HTERT RPE-1 (cell line): ENCODE results near the gene TGM3.

Experiments used
- in situ Hi-C: fragments of 300-500 bp; cut with MboI; formaldehyde crosslinking; loops from 4 replicates; pipeline ENCODE4 v1.14.3; 2020; ENCODE audit warnings: low sequenced_read_pairs

TGM3 gene

DNA sequence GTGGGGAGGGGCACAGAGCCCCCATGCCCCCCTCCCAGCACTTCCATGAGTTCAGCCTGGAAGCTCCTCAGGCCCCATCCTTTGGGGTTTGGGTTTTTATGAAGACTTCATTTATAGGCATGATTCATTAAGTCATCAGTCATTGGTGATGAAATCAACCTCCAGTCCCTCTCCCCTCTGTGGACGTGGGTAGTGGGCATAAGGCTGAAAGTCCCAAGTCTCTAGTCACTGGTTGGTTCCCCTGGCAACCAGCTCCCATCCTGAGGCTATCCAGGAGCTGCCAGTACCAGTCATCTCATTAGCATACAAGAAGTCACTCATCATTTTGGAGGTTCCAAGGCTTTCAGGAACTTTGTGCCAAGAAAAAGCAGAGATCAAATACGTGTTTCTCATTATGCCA, 9.2 kb downstream of the TGM3 start:
- in situ Hi-C loops, result no loop called here

DNA sequence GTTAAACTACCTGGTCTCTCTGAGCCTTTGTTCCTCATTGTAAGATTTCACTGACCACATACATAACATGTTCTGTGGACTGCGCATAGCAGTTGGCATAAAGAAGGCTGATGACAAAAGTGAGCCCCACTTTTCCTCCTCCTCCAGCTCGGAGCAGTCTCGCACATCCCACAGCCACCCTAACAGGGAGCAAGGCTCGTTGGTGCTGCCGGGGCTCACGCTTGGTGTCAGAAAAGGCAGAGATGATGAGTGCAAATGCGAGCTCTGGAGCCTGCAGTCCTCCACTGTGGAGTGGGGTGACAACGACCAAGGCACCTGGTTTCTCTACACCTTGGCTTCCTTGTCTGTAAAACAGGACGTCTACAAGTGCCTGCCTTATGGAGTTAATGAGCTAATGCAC, 9.7 kb downstream of the TGM3 start:
- in situ Hi-C loops, result no loop called here

DNA sequence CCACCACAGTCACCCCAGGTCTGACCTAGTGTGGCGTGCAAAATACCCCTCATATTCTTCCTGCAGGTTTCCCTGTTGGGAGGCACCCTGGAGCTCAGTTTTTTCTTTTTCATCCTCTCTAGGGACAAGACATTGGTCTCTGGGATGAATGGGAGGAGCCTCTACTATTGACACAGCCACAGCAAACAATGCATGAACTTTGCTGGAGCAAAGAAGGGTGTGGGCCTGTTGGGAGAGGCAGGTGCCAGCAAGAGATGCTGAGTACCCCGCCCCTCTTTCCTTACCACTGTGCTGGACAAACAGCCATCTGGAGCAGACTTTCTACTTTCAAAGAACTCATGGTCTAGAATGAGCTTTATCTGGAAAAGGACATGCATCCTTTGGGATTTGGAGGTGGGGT, 10.1 kb downstream of the TGM3 start:
- in situ Hi-C loops, result no loop called here

DNA sequence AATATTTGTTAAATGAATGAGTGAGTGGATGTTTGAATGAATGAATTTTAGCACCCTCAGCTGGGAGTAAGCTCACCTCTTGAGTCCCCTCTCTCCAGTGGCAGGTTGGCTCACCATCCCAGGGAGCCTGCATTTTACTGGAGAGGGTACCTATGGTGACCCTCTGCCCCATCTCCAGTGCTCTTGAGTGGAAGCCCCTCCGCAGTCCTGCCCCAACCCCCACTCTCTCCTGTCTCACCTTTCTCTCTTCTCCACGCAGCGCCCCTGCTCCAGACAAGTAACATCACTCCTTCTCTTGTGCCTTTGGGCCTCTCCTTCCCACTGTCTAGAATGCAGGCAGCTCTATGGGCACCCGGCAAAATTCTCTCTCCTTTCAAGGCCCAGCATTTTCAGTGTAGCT, 11.3 kb downstream of the TGM3 start:
- in situ Hi-C loops, result no loop called here

DNA sequence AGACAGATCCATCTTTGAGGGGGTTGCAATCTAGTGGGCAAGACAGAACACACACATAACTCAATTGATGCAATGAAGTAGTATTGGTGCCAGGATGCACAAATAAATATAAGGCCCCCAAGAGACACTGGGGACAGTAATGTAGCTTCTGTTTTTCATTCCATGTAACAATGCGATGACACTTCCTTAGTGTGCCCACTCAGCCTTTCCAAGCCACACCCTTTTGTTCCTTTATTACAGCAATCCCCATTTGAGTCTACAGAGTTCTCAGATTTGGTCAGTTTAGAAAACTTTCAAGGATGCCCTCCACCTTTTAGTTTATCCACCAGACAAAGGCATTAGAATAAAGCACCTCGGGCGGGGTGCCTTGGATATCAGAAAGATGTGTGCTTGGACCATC, 15.5 kb downstream of the TGM3 start:
- in situ Hi-C loops, result no loop called here

DNA sequence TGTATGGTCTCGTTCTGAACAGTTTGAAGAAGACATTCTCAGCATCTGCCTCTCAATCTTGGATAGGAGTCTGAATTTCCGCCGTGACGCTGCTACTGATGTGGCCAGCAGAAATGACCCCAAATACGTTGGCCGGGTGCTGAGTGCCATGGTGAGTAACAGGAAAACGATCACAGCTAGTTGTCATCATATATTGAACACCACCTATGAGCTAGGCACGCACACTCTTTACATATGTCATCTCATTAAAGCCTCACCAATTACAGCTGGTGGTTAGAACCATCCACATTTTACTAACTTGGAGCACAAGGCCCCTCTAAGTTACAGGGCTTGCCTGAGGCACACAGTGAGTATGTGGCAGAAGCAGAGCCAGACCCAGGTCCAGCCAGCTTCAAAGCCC, 17.1 kb downstream of the TGM3 start:
- in situ Hi-C loops, result no loop called here

DNA sequence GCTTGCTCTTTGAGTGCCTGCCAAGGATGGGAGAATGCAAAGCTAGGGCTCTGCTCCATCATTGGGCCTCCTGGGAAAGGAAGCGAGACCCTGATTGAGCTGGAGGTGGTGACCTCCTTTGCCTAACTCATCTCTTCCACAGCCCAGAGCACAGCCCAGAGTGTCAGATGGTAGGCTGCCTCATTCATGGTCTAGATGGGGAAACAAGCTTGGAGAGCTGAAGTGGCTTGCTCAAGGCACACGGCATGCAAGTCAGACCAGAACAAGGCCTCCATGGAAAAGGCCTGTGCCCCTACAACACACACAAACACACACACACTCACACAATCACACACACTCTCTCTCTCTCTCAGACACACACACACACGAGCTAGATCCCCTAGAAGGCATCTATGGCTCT, 17.5 kb downstream of the TGM3 start:
- in situ Hi-C loops, result no loop called here

DNA sequence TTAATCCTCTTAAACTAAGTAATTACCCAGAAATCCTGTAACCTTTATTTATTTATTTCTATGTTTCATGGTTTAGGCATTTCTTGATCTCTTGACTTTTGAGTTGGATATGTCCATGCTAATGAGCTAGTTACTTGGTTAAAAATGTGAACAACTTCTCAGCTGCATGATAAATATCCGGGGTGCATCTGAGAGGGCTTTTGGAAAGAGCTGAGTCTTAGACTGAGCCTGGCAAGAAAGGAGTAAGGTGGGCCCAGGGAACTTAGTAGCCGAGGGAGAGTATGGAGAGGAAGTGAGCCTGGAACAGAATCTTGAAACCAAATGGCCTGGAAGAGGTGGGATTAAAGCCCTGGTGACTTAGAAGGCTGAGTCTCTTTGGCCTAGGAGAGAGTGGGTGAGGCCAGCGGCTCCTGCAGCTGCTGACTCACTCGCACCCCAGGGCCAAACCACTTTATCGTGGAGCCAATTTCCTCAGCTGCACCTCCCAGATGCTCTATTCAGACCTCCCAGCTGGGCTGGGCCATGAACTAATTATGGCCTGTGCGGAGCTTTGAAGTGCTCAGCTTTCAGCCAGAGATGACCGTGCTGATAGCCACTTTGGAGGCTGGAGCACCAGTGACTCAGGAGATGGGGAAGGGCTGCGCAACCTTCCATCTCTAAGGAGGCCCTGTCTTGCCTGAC, 19.1 kb downstream of the TGM3 start:
- in situ Hi-C loops, result no loop called here

DNA sequence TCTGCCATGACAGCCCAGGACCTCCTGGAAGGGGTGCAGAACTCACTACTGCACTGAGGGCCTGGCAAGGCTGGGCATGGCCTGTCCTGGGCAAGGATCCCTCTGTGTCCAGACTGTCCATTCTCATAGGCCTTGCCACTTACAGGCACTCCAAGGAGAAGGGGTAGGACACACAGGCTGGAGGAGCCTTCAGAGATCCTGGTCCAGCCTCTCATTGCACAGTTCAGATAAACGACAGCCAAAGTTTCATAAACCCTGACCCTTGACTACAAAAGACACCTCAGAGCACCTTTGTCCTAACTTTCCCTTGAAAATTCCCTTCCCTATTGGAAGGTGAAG, 19.6 kb downstream of the TGM3 start:
- in situ Hi-C loops, result no loop called here

DNA sequence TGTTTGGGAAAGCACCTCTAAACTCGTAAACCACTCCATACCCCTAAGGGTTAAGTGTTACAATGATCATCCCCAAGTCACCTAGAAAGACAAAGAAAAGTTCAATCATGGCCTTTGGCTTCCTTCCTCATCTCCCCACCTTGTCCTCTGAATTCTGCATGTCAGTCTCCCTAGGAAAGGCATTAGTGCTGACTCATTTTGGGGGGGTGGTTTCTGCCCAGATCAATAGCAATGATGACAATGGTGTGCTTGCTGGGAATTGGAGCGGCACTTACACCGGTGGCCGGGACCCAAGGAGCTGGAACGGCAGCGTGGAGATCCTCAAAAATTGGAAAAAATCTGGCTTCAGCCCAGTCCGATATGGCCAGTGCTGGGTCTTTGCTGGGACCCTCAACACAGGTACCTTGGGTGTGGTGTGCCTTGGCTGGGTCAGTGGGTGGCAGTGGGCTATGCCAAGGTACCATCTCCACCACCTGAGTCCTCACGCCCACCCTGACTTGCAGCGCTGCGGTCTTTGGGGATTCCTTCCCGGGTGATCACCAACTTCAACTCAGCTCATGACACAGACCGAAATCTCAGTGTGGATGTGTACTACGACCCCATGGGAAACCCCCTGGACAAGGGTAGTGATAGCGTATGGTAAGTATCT, 21.2 kb downstream of the TGM3 start:
- in situ Hi-C loops, result no loop called here

DNA sequence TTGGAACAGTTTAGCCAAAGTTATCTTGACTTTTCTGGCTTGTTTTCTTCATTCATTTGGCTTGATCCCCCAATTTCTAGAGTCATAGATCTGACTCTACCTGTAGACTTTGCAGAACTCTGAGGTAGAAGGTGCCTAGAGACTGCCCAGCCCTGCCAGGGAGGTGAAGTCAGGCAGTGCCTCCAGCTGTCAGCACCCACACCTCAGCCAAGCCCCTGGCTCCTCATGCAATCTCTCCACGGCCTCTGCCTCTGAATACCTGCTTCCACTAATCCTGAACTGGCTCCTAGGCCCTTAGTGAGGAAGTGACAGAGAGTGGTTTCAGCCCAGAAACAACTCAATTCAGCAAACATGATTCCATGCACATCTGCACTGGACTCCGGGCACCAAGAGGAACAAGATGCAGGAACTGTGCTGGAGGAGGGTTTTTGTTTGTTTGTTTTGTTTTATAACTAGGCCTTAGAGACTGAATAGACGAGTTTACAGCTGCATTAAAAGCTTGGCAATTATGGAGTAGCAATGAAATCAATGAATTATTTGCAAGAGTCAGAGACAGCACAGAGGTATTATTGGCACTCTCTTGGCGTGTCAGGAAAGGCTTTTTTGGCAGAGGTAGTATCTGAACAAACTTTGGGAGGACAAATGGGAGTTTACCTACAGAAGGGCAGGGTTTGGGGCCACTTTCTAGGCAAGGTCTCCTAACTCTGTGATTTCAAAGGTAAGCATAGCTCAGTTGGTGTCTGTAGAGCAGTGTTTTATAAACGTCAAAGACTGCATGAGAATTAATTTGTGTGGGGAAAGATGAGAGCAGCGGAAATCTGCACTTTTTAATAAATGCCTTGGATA, 25.2 kb downstream of the TGM3 start:
- in situ Hi-C loops, result no loop called here

DNA sequence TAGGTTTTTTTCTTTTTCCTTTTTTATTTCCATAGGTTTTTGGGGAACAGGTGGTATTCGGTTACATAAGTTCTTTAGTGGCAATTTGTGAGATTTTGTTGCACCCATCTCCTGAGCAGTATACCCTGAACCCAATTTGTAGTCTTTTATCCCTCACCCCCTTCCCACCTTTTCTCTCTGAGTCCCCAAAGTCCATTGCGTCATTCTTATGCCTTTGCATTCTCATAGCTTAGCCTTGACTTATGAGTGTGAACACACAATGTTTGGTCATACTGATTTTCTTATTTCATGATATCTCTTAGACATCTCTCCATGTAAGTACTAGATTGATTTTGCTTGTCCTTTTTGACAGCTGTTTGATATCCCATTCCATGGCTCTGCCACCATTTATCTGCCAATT, 27.2 kb downstream of the TGM3 start:
- in situ Hi-C loops, result no loop called here

DNA sequence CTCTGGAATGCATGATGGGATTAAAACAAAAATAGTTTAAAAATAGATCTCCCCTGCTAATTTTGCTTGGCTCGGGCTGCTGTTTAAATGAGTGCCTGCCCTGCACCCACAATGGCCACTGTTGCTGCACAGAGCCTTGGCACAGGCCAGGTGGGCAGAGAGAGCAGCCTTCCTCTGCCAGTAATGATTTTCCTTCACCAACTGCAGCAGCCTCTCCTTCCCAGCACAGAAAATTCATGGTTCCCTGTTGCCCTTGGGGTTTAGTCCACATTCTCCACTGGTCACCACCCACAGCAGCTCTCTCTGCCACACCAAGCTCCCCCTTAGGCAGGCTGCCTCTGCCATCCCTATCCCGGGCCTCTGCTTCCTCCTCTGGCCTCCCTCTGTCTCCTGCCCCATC, 30.2 kb downstream of the TGM3 start:
- in situ Hi-C loops, result no loop called here

DNA sequence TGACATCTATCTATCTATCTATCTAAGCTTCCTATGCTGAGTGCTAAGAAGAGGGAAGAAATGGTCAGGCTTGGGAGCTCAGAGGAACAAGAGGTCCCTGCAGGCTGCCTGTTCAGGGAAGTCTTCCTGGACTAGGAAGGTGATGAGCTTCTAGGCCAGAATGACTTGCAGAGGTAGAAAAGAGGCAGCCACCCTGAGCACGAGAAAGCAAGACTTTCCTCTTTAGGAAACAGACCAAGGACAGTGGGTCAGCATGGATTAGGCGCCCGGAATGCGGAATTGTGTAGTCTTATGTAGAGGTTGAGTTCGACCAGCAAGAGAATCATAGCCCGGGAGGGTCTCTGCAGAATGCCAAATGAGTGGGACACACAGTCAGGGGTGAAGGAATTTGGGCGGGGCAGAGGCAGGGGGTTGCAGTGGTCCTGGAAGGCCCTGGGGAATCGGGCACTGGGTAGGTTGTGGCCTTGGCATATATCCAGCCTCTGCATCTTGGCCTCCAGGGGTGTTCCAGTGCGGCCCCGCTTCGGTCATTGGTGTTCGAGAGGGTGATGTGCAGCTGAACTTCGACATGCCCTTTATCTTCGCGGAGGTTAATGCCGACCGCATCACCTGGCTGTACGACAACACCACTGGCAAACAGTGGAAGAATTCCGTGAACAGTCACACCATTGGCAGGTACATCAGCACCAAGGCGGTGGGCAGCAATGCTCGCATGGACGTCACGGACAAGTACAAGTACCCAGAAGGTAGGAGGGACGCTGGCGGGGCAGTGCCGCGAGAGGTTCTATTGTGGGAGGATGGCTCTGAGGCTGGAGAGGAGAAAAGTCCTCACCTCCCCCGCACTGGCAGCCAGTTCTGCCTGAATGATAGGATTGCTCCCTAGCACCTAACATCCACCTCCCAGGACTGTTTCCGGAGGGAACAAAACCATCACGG, 32.1 kb downstream of the TGM3 start:
- in situ Hi-C loops, result no loop called here

DNA sequence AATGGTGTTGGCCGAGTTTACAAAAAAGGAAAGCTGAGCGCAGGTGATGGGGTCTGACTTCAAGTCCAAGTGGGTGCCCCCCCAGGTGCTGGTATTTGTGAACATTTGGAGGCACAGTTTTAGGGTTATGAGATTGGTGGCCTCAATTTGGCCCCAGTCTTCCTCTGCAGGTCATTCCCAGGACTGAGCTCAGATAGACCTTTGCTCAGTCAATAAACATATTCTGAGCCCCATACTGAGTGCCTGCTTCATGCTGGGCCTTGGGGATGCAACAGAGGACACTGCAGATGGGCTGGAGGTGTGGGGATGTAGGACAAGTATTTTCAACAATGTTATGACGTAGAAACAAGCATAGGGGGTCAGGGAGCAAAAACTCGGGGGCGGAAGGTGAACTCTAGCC, 33.5 kb downstream of the TGM3 start:
- in situ Hi-C loops, result no loop called here

DNA sequence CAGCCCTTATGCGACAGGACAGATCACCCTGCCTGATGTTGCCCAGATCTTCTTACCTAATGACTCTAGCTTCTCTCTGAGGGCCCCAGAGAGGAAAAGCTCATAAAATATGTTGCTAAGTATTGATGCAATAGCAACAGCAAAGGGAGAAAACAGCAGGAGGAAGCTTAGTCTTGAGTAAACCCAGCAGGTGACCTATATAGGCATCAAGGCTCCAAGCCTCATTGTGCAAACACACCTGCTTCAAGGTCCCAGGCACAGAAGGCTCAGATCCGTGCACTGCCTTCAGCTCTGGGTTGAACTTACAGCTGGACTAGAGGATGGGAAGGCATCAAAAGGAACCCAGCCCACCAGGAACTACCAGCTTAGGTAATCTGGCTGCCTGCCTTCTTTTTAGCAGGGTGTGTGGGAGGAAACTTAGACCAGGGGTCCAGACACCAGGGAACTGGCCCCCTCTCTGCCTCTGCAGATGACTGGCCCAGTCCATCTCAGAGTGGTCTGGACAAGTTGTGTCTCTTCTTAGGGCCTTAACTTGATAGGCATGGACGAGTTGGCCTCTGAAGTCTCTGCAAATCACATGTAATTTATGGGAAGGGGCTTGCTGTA, 34.4 kb downstream of the TGM3 start:
- in situ Hi-C loops, result no loop called here

DNA sequence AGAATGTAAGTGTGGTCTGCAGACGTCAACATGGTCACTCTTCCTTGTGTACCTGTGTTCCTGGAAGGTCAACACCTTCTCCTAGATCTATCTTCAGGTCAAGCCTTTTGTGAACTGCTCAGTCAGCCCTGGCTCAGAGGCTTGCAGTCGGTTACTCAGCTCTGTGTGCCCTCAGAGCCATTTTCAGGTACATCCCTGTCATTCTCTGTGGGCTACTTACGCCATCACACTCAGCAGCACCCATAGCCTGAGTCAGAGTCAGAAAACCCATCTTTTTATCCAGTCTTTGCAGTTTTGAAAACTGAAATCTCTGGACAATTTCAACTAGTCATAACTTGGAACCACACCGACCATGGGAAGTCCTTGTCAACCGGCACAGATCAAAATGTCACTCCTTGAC, 35.3 kb downstream of the TGM3 start:
- in situ Hi-C loops, result no loop called here

DNA sequence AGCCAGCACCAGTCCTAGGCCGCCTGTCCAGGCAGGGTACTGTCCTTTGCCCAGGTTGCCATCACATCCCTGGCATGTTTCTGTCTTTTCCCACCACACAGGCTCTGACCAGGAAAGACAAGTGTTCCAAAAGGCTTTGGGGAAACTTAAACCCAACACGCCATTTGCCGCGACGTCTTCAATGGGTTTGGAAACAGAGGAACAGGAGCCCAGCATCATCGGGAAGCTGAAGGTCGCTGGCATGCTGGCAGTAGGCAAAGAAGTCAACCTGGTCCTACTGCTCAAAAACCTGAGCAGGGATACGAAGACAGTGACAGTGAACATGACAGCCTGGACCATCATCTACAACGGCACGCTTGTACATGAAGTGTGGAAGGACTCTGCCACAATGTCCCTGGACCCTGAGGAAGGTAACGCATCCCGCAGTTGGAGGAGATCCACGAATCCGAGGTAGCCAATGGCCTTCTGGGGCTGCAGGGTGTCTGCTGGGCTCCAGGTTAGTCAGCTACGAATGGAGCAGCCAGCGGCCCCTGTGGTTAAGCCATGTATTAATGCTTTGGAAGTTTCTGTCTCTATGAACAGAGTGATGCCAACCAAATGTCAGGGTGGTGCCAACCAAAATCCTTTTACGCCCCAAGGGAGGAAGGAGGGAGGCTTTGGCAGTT, 36.2 kb downstream of the TGM3 start:
- in situ Hi-C loops, result no loop called here

DNA sequence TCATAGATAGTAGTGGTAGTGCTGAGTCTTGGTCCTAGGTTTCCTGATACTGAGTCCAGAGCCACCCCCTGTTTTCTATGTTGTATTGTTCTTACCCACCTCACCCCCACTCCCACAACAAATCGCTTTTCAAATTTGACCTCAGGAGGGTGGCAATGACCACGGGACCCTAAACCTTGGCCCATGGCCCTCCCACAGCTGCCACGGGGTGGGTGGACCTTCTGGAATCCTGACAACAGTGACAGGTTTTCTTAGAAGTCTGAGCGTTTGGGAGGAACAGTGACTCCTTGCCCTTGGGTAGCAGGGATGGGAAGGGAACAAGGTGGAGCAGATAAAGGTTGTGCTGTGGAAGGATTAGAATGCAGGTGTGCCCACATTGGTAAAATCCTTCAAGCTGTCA, 36.9 kb downstream of the TGM3 start:
- in situ Hi-C loops, result no loop called here

DNA sequence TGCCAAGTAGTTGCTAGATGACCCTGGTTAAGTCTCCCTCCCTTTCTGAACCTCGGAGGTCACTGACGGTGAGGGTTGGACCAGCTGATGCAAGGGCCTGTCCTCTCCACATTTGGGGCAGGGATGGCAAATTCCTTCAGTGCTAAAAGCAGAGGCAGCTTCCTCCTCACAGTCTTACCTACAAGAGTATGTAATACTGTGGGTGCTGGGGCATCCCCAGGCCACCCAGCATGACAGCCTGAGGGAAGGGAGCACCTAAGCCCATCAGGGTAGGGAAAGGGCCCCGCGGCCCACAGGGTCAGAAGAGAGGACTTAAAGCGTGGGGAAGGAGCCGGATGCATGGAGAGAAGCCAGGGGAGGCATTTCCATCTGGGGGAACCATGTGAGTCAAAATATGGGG, 38.0 kb downstream of the TGM3 start:
- in situ Hi-C loops, result no loop called here
